GM23338 (cell line): Measurements from ENCODE around the gene RAB3A.
A peak's percentile ranks its signal among the peaks of the same experiment; 100 is the strongest.

Experiments used
- CREB1 ChIP-seq: fragments of 250-450 bp; sonication (Bioruptor Pico); IDR thresholded peaks from 2 replicates; pipeline ENCODE4 v1.5.0; 2020; ENCODE audit warnings: low read depth, mild to moderate bottlenecking, moderate library complexity
- EZH2 ChIP-seq: fragments of 200-600 bp; sonication (generic); IDR thresholded peaks from one replicate; pipeline ENCODE4 v1.8.0; 2017; ENCODE audit warnings: antibody characterized with exemption, mild to moderate bottlenecking, low read depth; ENCODE audit not compliant: unreplicated experiment
- EZH2phosphoT487 ChIP-seq: fragments of 200-600 bp; sonication (generic); IDR thresholded peaks from one replicate; pipeline ENCODE4 v1.8.1; 2018; ENCODE audit warnings: antibody characterized with exemption; ENCODE audit not compliant: unreplicated experiment
- JUNB ChIP-seq: IDR thresholded peaks from one replicate; pipeline ENCODE4 v1.6.1; 2016; ENCODE audit warnings: antibody characterized with exemption; ENCODE audit not compliant: unreplicated experiment
- POLR2AphosphoS5 ChIP-seq: IDR thresholded peaks from 2 replicates; pipeline ENCODE4 v1.6.1; 2016; ENCODE audit warnings: antibody characterized with exemption, low read depth
- STAT1 ChIP-seq: IDR thresholded peaks from one replicate; pipeline ENCODE4 v1.6.1; 2016; ENCODE audit warnings: antibody characterized with exemption; ENCODE audit not compliant: unreplicated experiment
- ZNF114 ChIP-seq: fragments of 250-450 bp; sonication (Bioruptor Pico); IDR thresholded peaks from 2 replicates; pipeline ENCODE4 v1.5.0; 2020; ENCODE audit warnings: mild to moderate bottlenecking, moderate library complexity
- TF ChIP-seq, protein P1 (sequence below), 2 experiments: fragments of 200-600 bp in 1 of 2; sonication (generic) in 1 of 2; conservative IDR thresholded peaks; 2 replicates each; pipeline versions ENCODE4 v1.5.1 to v1.6.1; 2016 to 2017; ENCODE audit warnings: antibody characterized with exemption in 2 of 2, low read depth in 2 of 2, mild to moderate bottlenecking in 2 of 2, moderate library complexity in 1 of 2
- TF ChIP-seq, protein P2 (sequence below): IDR thresholded peaks from one replicate; pipeline ENCODE4 v1.6.1; 2018; ENCODE audit warnings: antibody characterized with exemption; ENCODE audit not compliant: unreplicated experiment

GRCh38 chr19:18152442-18152816 lies 51.4 kb downstream of the RAB3A start:
- TF ChIP-seq, protein P1, sequence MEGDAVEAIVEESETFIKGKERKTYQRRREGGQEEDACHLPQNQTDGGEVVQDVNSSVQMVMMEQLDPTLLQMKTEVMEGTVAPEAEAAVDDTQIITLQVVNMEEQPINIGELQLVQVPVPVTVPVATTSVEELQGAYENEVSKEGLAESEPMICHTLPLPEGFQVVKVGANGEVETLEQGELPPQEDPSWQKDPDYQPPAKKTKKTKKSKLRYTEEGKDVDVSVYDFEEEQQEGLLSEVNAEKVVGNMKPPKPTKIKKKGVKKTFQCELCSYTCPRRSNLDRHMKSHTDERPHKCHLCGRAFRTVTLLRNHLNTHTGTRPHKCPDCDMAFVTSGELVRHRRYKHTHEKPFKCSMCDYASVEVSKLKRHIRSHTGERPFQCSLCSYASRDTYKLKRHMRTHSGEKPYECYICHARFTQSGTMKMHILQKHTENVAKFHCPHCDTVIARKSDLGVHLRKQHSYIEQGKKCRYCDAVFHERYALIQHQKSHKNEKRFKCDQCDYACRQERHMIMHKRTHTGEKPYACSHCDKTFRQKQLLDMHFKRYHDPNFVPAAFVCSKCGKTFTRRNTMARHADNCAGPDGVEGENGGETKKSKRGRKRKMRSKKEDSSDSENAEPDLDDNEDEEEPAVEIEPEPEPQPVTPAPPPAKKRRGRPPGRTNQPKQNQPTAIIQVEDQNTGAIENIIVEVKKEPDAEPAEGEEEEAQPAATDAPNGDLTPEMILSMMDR (conservative IDR thresholded peaks at IDR 0.05; ENCODE audit: low read depth in 2 of 2), result peak; percentile 62 to 63
- TF ChIP-seq POLR2AphosphoS5 (no peak), JUNB (no peak), STAT1 (no peak), CREB1 (no peak), EZH2 (no peak), ZNF114 (CRISPR knock-in tag) (no peak), EZH2phosphoT487 (no peak)
- TF ChIP-seq, protein P2, sequence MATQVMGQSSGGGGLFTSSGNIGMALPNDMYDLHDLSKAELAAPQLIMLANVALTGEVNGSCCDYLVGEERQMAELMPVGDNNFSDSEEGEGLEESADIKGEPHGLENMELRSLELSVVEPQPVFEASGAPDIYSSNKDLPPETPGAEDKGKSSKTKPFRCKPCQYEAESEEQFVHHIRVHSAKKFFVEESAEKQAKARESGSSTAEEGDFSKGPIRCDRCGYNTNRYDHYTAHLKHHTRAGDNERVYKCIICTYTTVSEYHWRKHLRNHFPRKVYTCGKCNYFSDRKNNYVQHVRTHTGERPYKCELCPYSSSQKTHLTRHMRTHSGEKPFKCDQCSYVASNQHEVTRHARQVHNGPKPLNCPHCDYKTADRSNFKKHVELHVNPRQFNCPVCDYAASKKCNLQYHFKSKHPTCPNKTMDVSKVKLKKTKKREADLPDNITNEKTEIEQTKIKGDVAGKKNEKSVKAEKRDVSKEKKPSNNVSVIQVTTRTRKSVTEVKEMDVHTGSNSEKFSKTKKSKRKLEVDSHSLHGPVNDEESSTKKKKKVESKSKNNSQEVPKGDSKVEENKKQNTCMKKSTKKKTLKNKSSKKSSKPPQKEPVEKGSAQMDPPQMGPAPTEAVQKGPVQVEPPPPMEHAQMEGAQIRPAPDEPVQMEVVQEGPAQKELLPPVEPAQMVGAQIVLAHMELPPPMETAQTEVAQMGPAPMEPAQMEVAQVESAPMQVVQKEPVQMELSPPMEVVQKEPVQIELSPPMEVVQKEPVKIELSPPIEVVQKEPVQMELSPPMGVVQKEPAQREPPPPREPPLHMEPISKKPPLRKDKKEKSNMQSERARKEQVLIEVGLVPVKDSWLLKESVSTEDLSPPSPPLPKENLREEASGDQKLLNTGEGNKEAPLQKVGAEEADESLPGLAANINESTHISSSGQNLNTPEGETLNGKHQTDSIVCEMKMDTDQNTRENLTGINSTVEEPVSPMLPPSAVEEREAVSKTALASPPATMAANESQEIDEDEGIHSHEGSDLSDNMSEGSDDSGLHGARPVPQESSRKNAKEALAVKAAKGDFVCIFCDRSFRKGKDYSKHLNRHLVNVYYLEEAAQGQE, result no peak
